H9 (cell line): Measurements from ENCODE around the gene PLGRKT. TPM values are rescaled to one million over a fixed set of nuclear protein-coding genes. Genes with fewer than 3 reads are reported as not detected.

ENCODE experiments used
- DNase-seq: peaks from one replicate; pipeline ENCODE4 v3.0.0-alpha.2; 2017
- H2AFZ ChIP-seq: one replicate; pipeline ENCODE4 v1.6.1; 2013; ENCODE audit warnings: mild to moderate bottlenecking, low read length, control low read depth, moderate library complexity
- H2AK5ac ChIP-seq: 2 replicates; pipeline ENCODE4 v1.6.1; 2013; ENCODE audit warnings: low read length, control low read depth, mixed read lengths; ENCODE audit not compliant: insufficient read length
- H2BK120ac ChIP-seq: one replicate; pipeline ENCODE4 v1.6.1; 2013; ENCODE audit warnings: low read depth, mild to moderate bottlenecking, low read length, control low read depth, inconsistent platforms; ENCODE audit not compliant: poor library complexity, severe bottlenecking
- H2BK12ac ChIP-seq: 2 replicates; pipeline ENCODE4 v1.6.1; 2013; ENCODE audit warnings: low read length, control low read depth, mixed read lengths, low read depth; ENCODE audit not compliant: insufficient read length
- H2BK15ac ChIP-seq: 2 replicates; pipeline ENCODE4 v1.6.1; 2013; ENCODE audit warnings: low read depth, low read length, control low read depth
- H2BK20ac ChIP-seq: one replicate; pipeline ENCODE4 v1.6.1; 2013; ENCODE audit warnings: low read depth, mild to moderate bottlenecking, low read length, control low read depth, inconsistent platforms; ENCODE audit not compliant: poor library complexity, severe bottlenecking
- H2BK5ac ChIP-seq: 2 replicates; pipeline ENCODE4 v1.6.1; 2013; ENCODE audit warnings: low read length, control low read depth, mixed read lengths; ENCODE audit not compliant: insufficient read length
- H3K14ac ChIP-seq: 2 replicates; pipeline ENCODE4 v1.6.1; 2013; ENCODE audit warnings: low read length, control low read depth; ENCODE audit not compliant: insufficient read depth
- H3K18ac ChIP-seq: 2 replicates; pipeline ENCODE4 v1.6.1; 2013; ENCODE audit warnings: low read depth, mild to moderate bottlenecking, mixed read lengths, low read length, control low read depth; ENCODE audit not compliant: insufficient read length
- H3K23ac ChIP-seq: 2 replicates; pipeline ENCODE4 v1.6.1; 2013; ENCODE audit warnings: low read length, control low read depth, mixed read lengths, low read depth; ENCODE audit not compliant: insufficient read length
- H3K23me2 ChIP-seq: 2 replicates; pipeline ENCODE4 v1.6.1; 2013; ENCODE audit warnings: low read depth, mild to moderate bottlenecking, mixed read lengths, low read length, control low read depth; ENCODE audit not compliant: insufficient read length, poor library complexity, severe bottlenecking
- H3K27ac ChIP-seq: 2 replicates; pipeline ENCODE4 v1.5.1; 2013; ENCODE audit warnings: low read length, control low read depth, mixed read lengths, low read depth; ENCODE audit not compliant: insufficient read length
- H3K27me3 ChIP-seq: 2 replicates; pipeline ENCODE4 v1.6.1; 2013; ENCODE audit warnings: low read length, control low read depth, inconsistent platforms; ENCODE audit not compliant: insufficient read depth
- H3K4ac ChIP-seq: 2 replicates; pipeline ENCODE4 v1.6.1; 2013; ENCODE audit warnings: low read depth, mild to moderate bottlenecking, control low read depth, inconsistent platforms, low read length, moderate library complexity
- H3K4me1 ChIP-seq: 2 replicates; pipeline ENCODE4 v1.6.1; 2013; ENCODE audit warnings: low read length, control low read depth, inconsistent platforms; ENCODE audit not compliant: insufficient read depth
- H3K4me2 ChIP-seq: 2 replicates; pipeline ENCODE4 v1.6.1; 2013; ENCODE audit warnings: low read length, control low read depth, mixed read lengths; ENCODE audit not compliant: insufficient read length, insufficient read depth
- H3K56ac ChIP-seq: 2 replicates; pipeline ENCODE4 v1.6.1; 2013; ENCODE audit warnings: low read depth, mild to moderate bottlenecking, mixed read lengths, low read length, control low read depth; ENCODE audit not compliant: insufficient read length
- H3K79me1 ChIP-seq: 2 replicates; pipeline ENCODE4 v1.6.1; 2013; ENCODE audit warnings: low read depth, mild to moderate bottlenecking, moderate library complexity, low read length, control low read depth, inconsistent platforms; ENCODE audit not compliant: insufficient read depth, poor library complexity, severe bottlenecking
- H3K79me2 ChIP-seq: 2 replicates; pipeline ENCODE4 v1.6.1; 2013; ENCODE audit warnings: low read length, control low read depth, inconsistent platforms; ENCODE audit not compliant: insufficient read depth
- H3K9ac ChIP-seq: 2 replicates; pipeline ENCODE4 v1.6.1; 2013; ENCODE audit warnings: low read length, control low read depth, mixed read lengths; ENCODE audit not compliant: insufficient read length; ENCODE audit errors: extremely low read depth
- H3K9me3 ChIP-seq: one replicate; pipeline ENCODE4 v1.6.1; 2013; ENCODE audit warnings: low read depth, low read length, inconsistent platforms; ENCODE audit not compliant: control insufficient read depth
- H3T11ph ChIP-seq: one replicate; pipeline ENCODE4 v1.6.1; 2013; ENCODE audit warnings: mild to moderate bottlenecking, low read length, control low read depth, inconsistent platforms
- H4K20me1 ChIP-seq: one replicate; pipeline ENCODE4 v1.6.1; 2013; ENCODE audit not compliant: control insufficient read depth, insufficient read length, insufficient read depth
- H4K5ac ChIP-seq: 2 replicates; pipeline ENCODE4 v1.6.1; 2013; ENCODE audit warnings: low read depth, mild to moderate bottlenecking, mixed read lengths, low read length, control low read depth; ENCODE audit not compliant: insufficient read length
- H4K8ac ChIP-seq: replicated peaks from 2 replicates; pipeline ENCODE4 v1.6.1; 2013; ENCODE audit warnings: low read length, control low read depth, mixed read lengths, low read depth; ENCODE audit not compliant: insufficient read length
- H4K91ac ChIP-seq: 2 replicates; pipeline ENCODE4 v1.6.1; 2013; ENCODE audit warnings: low read depth, mild to moderate bottlenecking, moderate library complexity, mixed read lengths, low read length, control low read depth; ENCODE audit not compliant: insufficient read length
- H3K27ac Mint-ChIP-seq, 3 experiments: 2 replicates in 2 of 3; 3 replicates in 1 of 3; pipeline ENCODE4 v1.8.0; 2020 to 2021; ENCODE audit warnings: mixed read lengths in 3 of 3, mild to moderate bottlenecking in 1 of 3, moderate library complexity in 1 of 3
- H3K27me3 Mint-ChIP-seq: 2 replicates; pipeline ENCODE4 v1.8.0; 2021; ENCODE audit warnings: low read depth, mild to moderate bottlenecking, moderate library complexity, mixed read lengths
- H3K36me3 Mint-ChIP-seq, 3 experiments: 2 replicates in 2 of 3; 3 replicates in 1 of 3; pipeline ENCODE4 v1.8.0; 2020 to 2021; ENCODE audit warnings: low read depth in 3 of 3, mixed read lengths in 3 of 3; ENCODE audit not compliant: insufficient read depth in 1 of 3
- H3K4me1 Mint-ChIP-seq, 2 experiments: 2 replicates each; pipeline ENCODE4 v1.8.0; 2020; ENCODE audit warnings: mixed read lengths in 2 of 2
- H3K4me3 Mint-ChIP-seq, 2 experiments: 2 replicates in 1 of 2; 3 replicates in 1 of 2; pipeline ENCODE4 v1.8.0; 2020 to 2021; ENCODE audit warnings: mild to moderate bottlenecking in 2 of 2, mixed read lengths in 2 of 2, moderate library complexity in 1 of 2
- H3K9me3 Mint-ChIP-seq, 2 experiments: 2 replicates in 1 of 2; 3 replicates in 1 of 2; pipeline ENCODE4 v1.8.0; 2020; ENCODE audit warnings: mild to moderate bottlenecking in 2 of 2, mixed read lengths in 2 of 2, moderate library complexity in 1 of 2
- CTCF ChIP-seq: fragments of 200-600 bp; sonication (generic); conservative IDR thresholded peaks from 3 replicates; pipeline ENCODE4 v1.8.0; 2021; ENCODE audit warnings: antibody characterized with exemption, mild to moderate bottlenecking
- WGBS: extraction: QIAGEN DNeasy Blood & Tissue Kit; methylation state at CpG from one replicate; pipeline ENCODE4 v1.1.7; 2013; ENCODE audit warnings: missing lambda C conversion rate, low lambda C conversion rate, mixed read lengths; ENCODE audit not compliant: insufficient read length; ENCODE audit errors: extremely low coverage; 5-methylcytosine and 5-hydroxymethylcytosine counted together
- total RNA-seq: library from RNA; stranded (reverse); gene quantifications from 2 replicates; pipeline ENCODE4 v1.2.1, GENCODE V29; 2021

Gene PLGRKT
- total RNA-seq, 1 experiment from 2014 or later: 19.6 TPM

- no peak for DNase-seq
- no peak overlapping the region for H3K56ac ChIP-seq
- H3K4ac ChIP-seq: no peak overlapping the region
- H4K5ac ChIP-seq: no peak overlapping the region
- no peak overlapping the region for H2BK120ac ChIP-seq
- peaks cover 2 to 5% of the 10 kb centered on the region in 2 experiments; a peak in 3 of 4 replicates for H3K4me1 Mint-ChIP-seq
- H3K27me3 Mint-ChIP-seq: peaks cover 19% of the 10 kb centered on the region
- no peak overlapping the region for H4K91ac ChIP-seq
- H3K4me1 ChIP-seq: no peaks in the 10 kb centered on the region; the same call in 1 of the 2 replicates
- no peak overlapping the region for H3T11ph ChIP-seq
- no peaks in the 10 kb centered on the region for H3K9me3 Mint-ChIP-seq
- H2AFZ ChIP-seq: no peak overlapping the region
- H2BK12ac ChIP-seq: no peak overlapping the region
- H3K79me1 ChIP-seq: no peaks in the 10 kb centered on the region
- H3K4me3 Mint-ChIP-seq: no peak overlapping the region
- no peak overlapping the region for H3K14ac ChIP-seq
- H3K18ac ChIP-seq: no peak overlapping the region
- H3K4me2 ChIP-seq: no peak overlapping the region
- H3K36me3 Mint-ChIP-seq: no peaks in the 10 kb centered on the region
- no peaks in the 10 kb centered on the region for H3K27me3 ChIP-seq
- no peaks in the 10 kb centered on the region for H4K20me1 ChIP-seq
- H2BK15ac ChIP-seq: no peak overlapping the region
- WGBS: no CpG with 5 or more reads among the region's 1 CpG
- H3K23ac ChIP-seq: no peak overlapping the region
- H3K23me2 ChIP-seq: peaks cover 5% of the 10 kb centered on the region
- H3K27ac ChIP-seq: no peak overlapping the region
- no peak overlapping the region for H4K8ac ChIP-seq
- H3K9ac ChIP-seq: no peak overlapping the region
- no peak overlapping the region for H2AK5ac ChIP-seq
- no peaks in the 10 kb centered on the region for H3K9me3 ChIP-seq
- no peak for TF ChIP-seq CTCF
- H2BK5ac ChIP-seq: no peak overlapping the region
- no peak overlapping the region for H3K27ac Mint-ChIP-seq
- H2BK20ac ChIP-seq: no peak overlapping the region
- H3K79me2 ChIP-seq: no peaks in the 10 kb centered on the region
Observed at GRCh38 chr9:5452286-5452609, 14.5 kb upstream of the PLGRKT start.
